MCF 10A (cell line): ENCODE measurements around the gene MRPL9. TPM values are rescaled to one million over a fixed set of nuclear protein-coding genes. Genes with fewer than 3 reads are reported as not detected.

ENCODE experiments used
- BruUV-seq: library from RNA; stranded (reverse); fragments of 400-500 nt; replicated peaks from 2 replicates; lab custom pipeline; 2021; lab: Mats Ljungman, UMichigan
- CTCF ChIA-PET: fragments of 300-600 bp; sonication (Branson Sonifier 250); formaldehyde crosslinking; extraction: SDS; loops from one replicate; lab custom pipeline; 2021; ENCODE audit warnings: antibody characterized with exemption, inconsistent platforms; lab: Yijun Ruan, JAX
- POLR2A ChIA-PET: fragments of 300-600, 350-650 bp; sonication (Branson Sonifier 250); formaldehyde crosslinking; extraction: SDS; loops from one replicate; lab custom pipeline; 2020; ENCODE audit warnings: antibody characterized with exemption, inconsistent platforms; lab: Yijun Ruan, JAX
- DNase-seq: peaks from one replicate; pipeline ENCODE4 v3.0.0-alpha.2; 2018; ENCODE audit not compliant: unreplicated experiment
- H3K27ac Mint-ChIP-seq: one replicate; pipeline ENCODE4 v1.8.0; 2022; ENCODE audit warnings: mild to moderate bottlenecking, low read depth, mixed read lengths; ENCODE audit not compliant: unreplicated experiment
- H3K27me3 Mint-ChIP-seq: one replicate; pipeline ENCODE4 v1.8.0; 2022; ENCODE audit warnings: mixed read lengths; ENCODE audit not compliant: insufficient read depth, unreplicated experiment
- H3K36me3 Mint-ChIP-seq: one replicate; pipeline ENCODE4 v1.8.0; 2022; ENCODE audit warnings: mild to moderate bottlenecking, moderate library complexity, mixed read lengths; ENCODE audit not compliant: insufficient read depth, unreplicated experiment
- H3K4me1 Mint-ChIP-seq: one replicate; pipeline ENCODE4 v1.8.0; 2022; ENCODE audit warnings: mixed read lengths; ENCODE audit not compliant: insufficient read depth, unreplicated experiment
- H3K4me3 Mint-ChIP-seq: one replicate; pipeline ENCODE4 v1.8.0; 2022; ENCODE audit warnings: mild to moderate bottlenecking, moderate library complexity, mixed read lengths; ENCODE audit not compliant: unreplicated experiment
- H3K9me3 Mint-ChIP-seq: one replicate; pipeline ENCODE4 v1.8.0; 2022; ENCODE audit warnings: mixed read lengths; ENCODE audit not compliant: unreplicated experiment
- intact Hi-C: fragments of 100-400 bp; cut with micrococcal nuclease; formaldehyde crosslinking; loops from 2 replicates; pipeline ENCODE4 v1.14.1; 2022
- total RNA-seq: library from RNA; stranded (reverse); gene quantifications from 2 replicates; pipeline ENCODE4 v1.2.3, GENCODE V29; 2022
- TF ChIP-seq, protein P1 (sequence below): fragments of 200-600 bp; IDR thresholded peaks from one replicate; pipeline ENCODE4 v1.8.0; 2022; ENCODE audit warnings: antibody characterized with exemption, mild to moderate bottlenecking; ENCODE audit not compliant: unreplicated experiment

MRPL9 gene
- total RNA-seq, 1 experiment from 2014 or later: 146 TPM

DNA sequence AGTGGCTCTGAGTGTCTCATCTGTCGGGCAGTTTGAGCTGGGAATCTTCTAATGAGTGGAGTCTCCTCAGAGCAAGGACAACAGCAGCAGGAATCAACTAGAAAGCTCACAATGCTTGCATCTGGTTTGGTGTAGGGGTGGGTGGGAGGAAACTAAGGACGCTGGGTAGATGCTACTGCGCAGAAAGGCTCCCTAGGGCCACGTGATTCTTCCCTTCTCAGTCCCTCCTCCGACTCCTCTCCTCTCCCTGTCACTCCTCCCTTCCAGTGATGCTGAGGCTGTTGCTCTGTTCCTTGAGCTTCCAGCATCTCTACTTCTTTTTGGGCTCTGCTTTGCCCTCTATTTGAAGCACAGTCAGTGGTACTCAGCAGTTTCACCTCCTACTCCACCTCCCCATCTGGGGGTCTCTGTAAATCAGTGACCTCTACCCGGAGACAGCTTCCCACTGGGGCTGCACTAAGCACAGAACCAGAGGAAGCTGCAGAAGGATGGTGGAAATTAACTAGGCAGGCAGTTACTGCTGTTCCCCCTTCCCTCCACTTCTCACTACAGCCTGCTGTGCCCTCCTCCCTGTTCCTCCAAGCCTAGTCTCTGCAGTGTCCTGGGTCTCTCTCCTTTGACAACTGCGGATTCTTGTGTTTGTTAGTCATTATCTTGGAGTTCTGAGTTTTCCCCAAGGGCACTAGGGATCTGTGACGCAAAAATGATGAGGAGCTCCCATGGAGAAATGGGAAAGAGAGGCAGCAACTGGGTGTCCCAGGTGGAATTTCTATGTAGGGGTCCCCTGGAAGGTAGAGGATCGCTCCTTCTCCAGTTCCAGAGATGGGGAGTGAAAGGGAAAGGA lies 36.1 kb upstream of the MRPL9 start:
- ChIA-PET POLR2A (interaction anchor here (1.0 to 3.1 kb wide), 2 partner anchors 11 to 27 kb away, joined by 3 to 13 read pairs; partner anchors contain the start of gene TDRKH), CTCF (interaction anchor here (0.6 to 1.1 kb wide), 3 partner anchors 13 to 459 kb away, joined by 3 to 4 read pairs (median 3); no protein-coding TSS in a partner anchor)
- H3K36me3 Mint-ChIP-seq: no peaks in the 10 kb centered on the region
- H3K27ac Mint-ChIP-seq: no peak overlapping the region
- peaks cover 8% of the 10 kb centered on the region for H3K4me1 Mint-ChIP-seq
- no TSS peak for BruUV-seq
- no peak for DNase-seq
- intact Hi-C loops: no loop called here
- TF ChIP-seq, protein P1, sequence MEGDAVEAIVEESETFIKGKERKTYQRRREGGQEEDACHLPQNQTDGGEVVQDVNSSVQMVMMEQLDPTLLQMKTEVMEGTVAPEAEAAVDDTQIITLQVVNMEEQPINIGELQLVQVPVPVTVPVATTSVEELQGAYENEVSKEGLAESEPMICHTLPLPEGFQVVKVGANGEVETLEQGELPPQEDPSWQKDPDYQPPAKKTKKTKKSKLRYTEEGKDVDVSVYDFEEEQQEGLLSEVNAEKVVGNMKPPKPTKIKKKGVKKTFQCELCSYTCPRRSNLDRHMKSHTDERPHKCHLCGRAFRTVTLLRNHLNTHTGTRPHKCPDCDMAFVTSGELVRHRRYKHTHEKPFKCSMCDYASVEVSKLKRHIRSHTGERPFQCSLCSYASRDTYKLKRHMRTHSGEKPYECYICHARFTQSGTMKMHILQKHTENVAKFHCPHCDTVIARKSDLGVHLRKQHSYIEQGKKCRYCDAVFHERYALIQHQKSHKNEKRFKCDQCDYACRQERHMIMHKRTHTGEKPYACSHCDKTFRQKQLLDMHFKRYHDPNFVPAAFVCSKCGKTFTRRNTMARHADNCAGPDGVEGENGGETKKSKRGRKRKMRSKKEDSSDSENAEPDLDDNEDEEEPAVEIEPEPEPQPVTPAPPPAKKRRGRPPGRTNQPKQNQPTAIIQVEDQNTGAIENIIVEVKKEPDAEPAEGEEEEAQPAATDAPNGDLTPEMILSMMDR: no peak
- no peaks in the 10 kb centered on the region for H3K9me3 Mint-ChIP-seq
- no peak overlapping the region for H3K4me3 Mint-ChIP-seq
- H3K27me3 Mint-ChIP-seq: peaks cover 46% of the 10 kb centered on the region

DNA sequence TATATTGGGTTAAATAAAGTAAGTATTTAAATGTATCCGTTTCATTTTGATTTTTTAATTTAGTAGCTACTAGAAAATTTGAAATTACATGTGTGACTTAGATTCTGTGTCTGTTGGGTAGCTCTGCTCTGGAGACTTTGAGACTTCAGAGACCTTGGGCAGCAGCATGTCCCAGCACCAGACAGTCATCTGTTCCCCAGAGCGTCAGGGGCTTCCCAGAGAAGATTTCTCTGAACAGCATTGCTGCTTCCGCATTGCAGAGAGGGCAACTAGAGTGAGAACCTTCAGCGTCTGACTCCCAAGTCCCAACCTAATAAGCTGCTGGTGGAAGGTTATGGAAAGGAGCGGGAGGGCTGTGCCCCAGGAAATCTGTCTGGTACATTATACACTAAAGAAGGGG lies 35.3 kb upstream of the MRPL9 start:
- Mint-ChIP-seq H3K36me3 (no peaks in the 10 kb centered on the region), H3K9me3 (no peaks in the 10 kb centered on the region), H3K4me1 (peaks cover 8% of the 10 kb centered on the region), H3K27ac (no peak overlapping the region), H3K4me3 (no peak overlapping the region), H3K27me3 (peaks cover 38% of the 10 kb centered on the region)
- ChIA-PET CTCF (interaction anchor here (1.1 to 1.3 kb wide), 4 partner anchors 26 to 205 kb away, joined by 3 to 4 read pairs (median 4); no protein-coding TSS in a partner anchor), POLR2A (interaction anchor here (3.1 kb wide), 1 partner anchor 10 kb away, joined by 13 read pairs; the partner anchor contains the start of gene TDRKH)
- no peak for DNase-seq
- TF ChIP-seq, protein P1: no peak
- intact Hi-C loops: no loop called here
- no TSS peak for BruUV-seq

DNA sequence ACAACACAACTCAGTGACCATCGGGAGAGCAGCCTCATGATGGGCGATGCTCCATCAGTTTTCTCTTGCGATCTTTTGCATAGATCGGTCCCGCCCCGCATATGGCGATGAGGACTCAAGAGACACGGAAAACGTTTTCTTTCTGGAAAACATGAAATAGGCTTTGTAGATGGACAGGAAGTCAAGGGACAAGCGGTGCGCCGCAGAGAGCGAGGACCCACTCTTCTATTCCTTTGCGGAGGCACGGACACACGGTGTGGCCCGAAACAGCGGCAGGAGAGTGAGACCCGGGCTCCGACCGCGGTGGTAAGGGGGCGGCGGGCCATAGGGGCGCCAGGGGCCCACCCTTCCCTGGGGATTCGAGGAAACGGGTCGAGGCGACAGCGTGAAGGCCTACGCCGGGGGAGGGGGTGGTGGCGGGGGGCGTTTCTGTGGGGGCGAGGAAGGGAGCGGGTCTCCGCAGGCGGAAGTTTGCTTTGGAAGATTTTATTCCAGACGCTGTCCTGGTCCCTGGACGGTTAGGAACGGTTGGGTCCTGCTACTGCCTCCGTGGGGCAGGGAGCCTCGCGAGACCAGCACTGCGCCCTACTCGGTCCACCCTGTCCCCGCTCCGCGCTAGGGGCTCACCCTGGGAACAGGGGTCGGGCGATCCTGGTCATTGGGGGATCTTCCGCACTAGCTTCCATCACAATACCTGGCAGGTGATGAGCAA lies 27.8 kb upstream of the MRPL9 start:
- CTCF ChIA-PET: interaction anchor here (0.6 to 1.5 kb wide), 3 partner anchors 11 to 424 kb away, joined by 3 to 5 read pairs (median 3); no protein-coding TSS in a partner anchor
- BruUV-seq: TSS peak; percentile 84
- H3K27ac Mint-ChIP-seq: peak overlapping the region; percentile 47
- peaks cover 9% of the 10 kb centered on the region for H3K4me1 Mint-ChIP-seq
- peaks cover 6% of the 10 kb centered on the region for H3K36me3 Mint-ChIP-seq
- H3K4me3 Mint-ChIP-seq: peak overlapping the region; percentile 83
- POLR2A ChIA-PET: interaction anchor here (0.6 to 2.6 kb wide), 14 partner anchors 9 to 418 kb away, joined by 3 to 17 read pairs (median 4); partner anchors contain the start of genes LINGO4, MRPL9, S100A10 and SELENBP1
- no peaks in the 10 kb centered on the region for H3K9me3 Mint-ChIP-seq
- TF ChIP-seq, protein P1: no peak
- no peak for DNase-seq
- H3K27me3 Mint-ChIP-seq: no peaks in the 10 kb centered on the region
- intact Hi-C loops: loop anchor here (1.0 to 5.0 kb wide), 2 partner anchors 28 to 46 kb away; partner anchors contain the start of genes C2CD4D and MRPL9
